Hepatocyte (in vitro differentiated cells): ENCODE results near the gene APOBEC3C. TPM values are rescaled to one million over a fixed set of nuclear protein-coding genes. Genes with fewer than 3 reads are reported as not detected.
"Not testable (repeated sequence)": the region's sequence is repeated elsewhere in the genome, so short reads cannot be mapped to it uniquely, and the experiment has no call there.

Source experiments
- DNase-seq: peaks from one replicate; pipeline ENCODE4 v3.0.0-alpha.2; 2016; ENCODE audit warnings: low spot score
- H2AFZ ChIP-seq: fragments of 200-600 bp; sonication (generic); 2 replicates; pipeline ENCODE4 v1.6.0; 2016; ENCODE audit warnings: antibody characterized with exemption, mild to moderate bottlenecking
- H3K27ac ChIP-seq: fragments of 200-600 bp; sonication (generic); 2 replicates; pipeline ENCODE4 v1.5.1; 2016; ENCODE audit warnings: mild to moderate bottlenecking
- H3K27me3 ChIP-seq: fragments of 200-600 bp; sonication (generic); 2 replicates; pipeline ENCODE4 v1.6.1; 2016
- H3K36me3 ChIP-seq: fragments of 200-600 bp; sonication (generic); replicated peaks from 2 replicates; pipeline ENCODE4 v1.5.1; 2016; ENCODE audit warnings: low read depth; ENCODE audit not compliant: insufficient read depth
- H3K4me1 ChIP-seq: fragments of 200-600 bp; sonication (generic); 2 replicates; pipeline ENCODE4 v1.5.1; 2016; ENCODE audit warnings: mild to moderate bottlenecking, moderate library complexity; ENCODE audit not compliant: insufficient read depth
- H3K4me2 ChIP-seq: fragments of 200-600 bp; sonication (generic); 2 replicates; pipeline ENCODE4 v1.6.0; 2016
- H3K4me3 ChIP-seq: fragments of 200-600 bp; sonication (generic); 2 replicates; pipeline ENCODE4 v1.5.1; 2016; ENCODE audit warnings: mild to moderate bottlenecking
- H3K79me2 ChIP-seq: fragments of 200-600 bp; sonication (generic); 2 replicates; pipeline ENCODE4 v1.6.0; 2017; ENCODE audit warnings: mild to moderate bottlenecking
- H3K9me2 ChIP-seq: fragments of 200-600 bp; sonication (generic); replicated peaks from 2 replicates; pipeline ENCODE4 v1.6.0; 2017; ENCODE audit warnings: mild to moderate bottlenecking; ENCODE audit not compliant: insufficient read depth
- H3K9me3 ChIP-seq: fragments of 200-600 bp; sonication (generic); 2 replicates; pipeline ENCODE4 v1.5.1; 2016; ENCODE audit warnings: low read depth, mild to moderate bottlenecking
- H4K20me1 ChIP-seq: fragments of 200-600 bp; sonication (generic); 2 replicates; pipeline ENCODE4 v1.6.0; 2016; ENCODE audit warnings: mild to moderate bottlenecking; ENCODE audit not compliant: insufficient read depth, poor library complexity, severe bottlenecking
- EZH2 ChIP-seq: fragments of 200-600 bp; sonication (generic); IDR thresholded peaks from 2 replicates; pipeline ENCODE4 v1.6.1; 2016; ENCODE audit warnings: antibody characterized with exemption, mild to moderate bottlenecking, borderline replicate concordance
- EZH2phosphoT487 ChIP-seq: fragments of 200-600 bp; sonication (generic); IDR thresholded peaks from one replicate; pipeline ENCODE4 v1.6.1; 2018; ENCODE audit warnings: antibody characterized with exemption, mild to moderate bottlenecking, low read depth, moderate library complexity; ENCODE audit not compliant: unreplicated experiment, severe bottlenecking
- WGBS: methylation state at CpG from one replicate; pipeline ENCODE4 v1.1.6; 2016; ENCODE audit warnings: low lambda C conversion rate; ENCODE audit errors: missing lambda C conversion rate; 5-methylcytosine and 5-hydroxymethylcytosine counted together
- polyA plus RNA-seq: library from polyadenylated mRNA; unstranded; fragments of >200 nt; fragmentation: Nextera tagmentation; extraction: Ambion mirVana; gene quantifications from 2 replicates; pipeline ENCODE4 v1.2.1, GENCODE V29; 2016
- total RNA-seq: library from RNA; depleted of rRNA; stranded (reverse); fragments of >200 nt; gene quantifications from 2 replicates; pipeline ENCODE4 v1.2.3, GENCODE V29; 2014
- TF ChIP-seq, protein P1 (sequence below): fragments of 200-600 bp; sonication (generic); IDR thresholded peaks from 2 replicates; pipeline ENCODE4 v1.5.1; 2016; ENCODE audit warnings: antibody characterized with exemption, mild to moderate bottlenecking; ENCODE audit not compliant: poor library complexity

APOBEC3C gene
- total and polyA plus RNA-seq, 2 experiments from 2014 or later = 8.0 to 36.8 TPM

GRCh38 chr22:38986629-38987028 lies 27.4 kb upstream of the APOBEC3C start:
- H2AFZ ChIP-seq = no peak overlapping the region
- H3K79me2 ChIP-seq = no peaks in the 10 kb centered on the region
- H3K36me3 ChIP-seq = no peaks in the 10 kb centered on the region
- H3K4me3 ChIP-seq = no peak overlapping the region
- H3K27ac ChIP-seq = no peak overlapping the region
- no peak overlapping the region for H3K4me2 ChIP-seq
- no peaks in the 10 kb centered on the region for H3K9me3 ChIP-seq
- no peak for DNase-seq
- no peaks in the 10 kb centered on the region for H3K9me2 ChIP-seq
- no peaks in the 10 kb centered on the region for H3K27me3 ChIP-seq
- TF ChIP-seq, protein P1, sequence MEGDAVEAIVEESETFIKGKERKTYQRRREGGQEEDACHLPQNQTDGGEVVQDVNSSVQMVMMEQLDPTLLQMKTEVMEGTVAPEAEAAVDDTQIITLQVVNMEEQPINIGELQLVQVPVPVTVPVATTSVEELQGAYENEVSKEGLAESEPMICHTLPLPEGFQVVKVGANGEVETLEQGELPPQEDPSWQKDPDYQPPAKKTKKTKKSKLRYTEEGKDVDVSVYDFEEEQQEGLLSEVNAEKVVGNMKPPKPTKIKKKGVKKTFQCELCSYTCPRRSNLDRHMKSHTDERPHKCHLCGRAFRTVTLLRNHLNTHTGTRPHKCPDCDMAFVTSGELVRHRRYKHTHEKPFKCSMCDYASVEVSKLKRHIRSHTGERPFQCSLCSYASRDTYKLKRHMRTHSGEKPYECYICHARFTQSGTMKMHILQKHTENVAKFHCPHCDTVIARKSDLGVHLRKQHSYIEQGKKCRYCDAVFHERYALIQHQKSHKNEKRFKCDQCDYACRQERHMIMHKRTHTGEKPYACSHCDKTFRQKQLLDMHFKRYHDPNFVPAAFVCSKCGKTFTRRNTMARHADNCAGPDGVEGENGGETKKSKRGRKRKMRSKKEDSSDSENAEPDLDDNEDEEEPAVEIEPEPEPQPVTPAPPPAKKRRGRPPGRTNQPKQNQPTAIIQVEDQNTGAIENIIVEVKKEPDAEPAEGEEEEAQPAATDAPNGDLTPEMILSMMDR = no peak
- TF ChIP-seq EZH2 = no peak
- TF ChIP-seq EZH2phosphoT487 = no peak
- no peaks in the 10 kb centered on the region for H4K20me1 ChIP-seq
- 91% methylated on average over 3 of the region's 3 CpGs for WGBS
- peaks cover 9% of the 10 kb centered on the region for H3K4me1 ChIP-seq

- DNase-seq = no peak
- Histone ChIP-seq H3K4me1 (peaks cover 7% of the 10 kb centered on the region), H3K36me3 (no peaks in the 10 kb centered on the region), H3K79me2 (no peaks in the 10 kb centered on the region), H3K27me3 (no peaks in the 10 kb centered on the region), H3K9me3 (no peaks in the 10 kb centered on the region), H3K4me3 (no peak overlapping the region), H2AFZ (no peak overlapping the region), H4K20me1 (no peaks in the 10 kb centered on the region), H3K27ac (no peak overlapping the region), H3K9me2 (no peaks in the 10 kb centered on the region), H3K4me2 (no peak overlapping the region)
- TF ChIP-seq, protein P1 = no peak
- 80% methylated on average over 8 of the region's 8 CpGs for WGBS
These were observed 26.7 kb upstream of the APOBEC3C start for GRCh38 chr22:38987171-38987895.

- DNase-seq = no peak
- no peaks in the 10 kb centered on the region for H4K20me1 ChIP-seq
- H3K27ac ChIP-seq = no peak overlapping the region
- no peak overlapping the region for H3K4me3 ChIP-seq
- H3K9me2 ChIP-seq = no peaks in the 10 kb centered on the region
- H2AFZ ChIP-seq = no peak overlapping the region
- H3K27me3 ChIP-seq = no peaks in the 10 kb centered on the region
- no peak overlapping the region for H3K4me2 ChIP-seq
- 95% methylated on average over 6 of the region's 6 CpGs for WGBS
- H3K36me3 ChIP-seq = no peaks in the 10 kb centered on the region
- H3K4me1 ChIP-seq = peaks cover 2% of the 10 kb centered on the region
- no peaks in the 10 kb centered on the region for H3K79me2 ChIP-seq
- no peaks in the 10 kb centered on the region for H3K9me3 ChIP-seq
- no peak for TF ChIP-seq EZH2phosphoT487
- no peak for TF ChIP-seq EZH2
- TF ChIP-seq, protein P1 = no peak
These were observed 24.6 kb upstream of the APOBEC3C start for GRCh38 chr22:38989466-38989865.

- H3K79me2 ChIP-seq, H4K20me1 ChIP-seq, H3K9me2 ChIP-seq, H3K4me1 ChIP-seq, H3K9me3 ChIP-seq, H3K27me3 ChIP-seq, H3K4me3 ChIP-seq, H2AFZ ChIP-seq, DNase-seq, H3K36me3 ChIP-seq, H3K4me2 ChIP-seq, H3K27ac ChIP-seq: not testable (repeated sequence)
- 58% methylated on average over 5 of the region's 12 CpGs for WGBS
These were observed 21.1 kb upstream of the APOBEC3C start for GRCh38 chr22:38992871-38993371.
